ENCODE measurements around the gene PIK3C2G.

PIK3C2G gene

GRCh38 chr12:18629445-18629844, 368.1 kb downstream of the PIK3C2G start:
- DNase-seq (ENCODE audit: low read depth in 1 of 2, low spot score in 1 of 2): no peak

- no peak for DNase-seq (ENCODE audit: low read depth in 1 of 2, low spot score in 1 of 2)
Measured at GRCh38 chr12:18629916-18630315, 368.6 kb downstream of the PIK3C2G start.

GRCh38 chr12:18631339-18631738, 370.0 kb downstream of the PIK3C2G start:
- no peak for DNase-seq (ENCODE audit: low read depth in 1 of 2, low spot score in 1 of 2)

GRCh38 chr12:18632848-18633247, 371.5 kb downstream of the PIK3C2G start:
- DNase-seq (ENCODE audit: low read depth in 1 of 2, low spot score in 1 of 2): no peak

- no peak for DNase-seq (ENCODE audit: low read depth in 1 of 2, low spot score in 1 of 2)
Measured at GRCh38 chr12:18634382-18634781, 373.1 kb downstream of the PIK3C2G start.

- no peak for DNase-seq (ENCODE audit: low read depth in 1 of 2, low spot score in 1 of 2)
Measured at GRCh38 chr12:18640321-18640955, 379.1 kb downstream of the PIK3C2G start.

GRCh38 chr12:18643681-18644080, 382.4 kb downstream of the PIK3C2G start:
- no peak for DNase-seq (ENCODE audit: low read depth in 1 of 2, low spot score in 1 of 2)

- no peak for DNase-seq (ENCODE audit: low read depth in 1 of 2, low spot score in 1 of 2)
Measured at GRCh38 chr12:18644564-18644963, 383.2 kb downstream of the PIK3C2G start.

- DNase-seq (ENCODE audit: low read depth in 1 of 2, low spot score in 1 of 2): no peak
Measured at GRCh38 chr12:18646286-18646890, 385.1 kb downstream of the PIK3C2G start.

GRCh38 chr12:18651525-18651924, 390.2 kb downstream of the PIK3C2G start:
- DNase-seq (ENCODE audit: low read depth in 1 of 2, low spot score in 1 of 2): no peak

- DNase-seq (ENCODE audit: low read depth in 1 of 2, low spot score in 1 of 2): no peak
Measured at GRCh38 chr12:18652596-18652995, 391.3 kb downstream of the PIK3C2G start.

GRCh38 chr12:18653465-18653864, 392.1 kb downstream of the PIK3C2G start:
- no peak for DNase-seq (ENCODE audit: low read depth in 1 of 2, low spot score in 1 of 2)

- DNase-seq (ENCODE audit: low read depth in 1 of 2, low spot score in 1 of 2): no peak
Measured at GRCh38 chr12:18655351-18655750, 394.0 kb downstream of the PIK3C2G start.

GRCh38 chr12:18658179-18658578, 396.9 kb downstream of the PIK3C2G start:
- no peak for DNase-seq (ENCODE audit: low read depth in 1 of 2, low spot score in 1 of 2)

- no peak for DNase-seq (ENCODE audit: low read depth in 1 of 2, low spot score in 1 of 2)
Measured at GRCh38 chr12:18658829-18659228, 397.5 kb downstream of the PIK3C2G start.

- DNase-seq (ENCODE audit: low read depth in 1 of 2, low spot score in 1 of 2): no peak
Measured at GRCh38 chr12:18676141-18676540, 414.8 kb downstream of the PIK3C2G start.

GRCh38 chr12:18676996-18677588, 415.8 kb downstream of the PIK3C2G start:
- DNase-seq (ENCODE audit: low read depth in 1 of 2, low spot score in 1 of 2): no peak

- no peak for DNase-seq (ENCODE audit: low read depth in 1 of 2, low spot score in 1 of 2)
Measured at GRCh38 chr12:18681818-18682217, 420.5 kb downstream of the PIK3C2G start.

GRCh38 chr12:18683327-18684013, 422.2 kb downstream of the PIK3C2G start:
- DNase-seq (ENCODE audit: low read depth in 1 of 2, low spot score in 1 of 2): no peak

GRCh38 chr12:18684430-18684829, 423.1 kb downstream of the PIK3C2G start:
- DNase-seq (ENCODE audit: low read depth in 1 of 2, low spot score in 1 of 2): no peak

GRCh38 chr12:18689771-18690170, 428.5 kb downstream of the PIK3C2G start:
- DNase-seq (ENCODE audit: low read depth in 1 of 2, low spot score in 1 of 2): no peak

- DNase-seq (ENCODE audit: low read depth in 1 of 2, low spot score in 1 of 2): no peak
Measured at GRCh38 chr12:18690653-18691052, 429.3 kb downstream of the PIK3C2G start.
